SHP77 (cell line): ENCODE measurements around the gene TMEM9.
A peak's percentile ranks its signal among the peaks of the same experiment; 100 is the strongest.
"Not testable (repeated sequence)": the region's sequence is repeated elsewhere in the genome, so short reads cannot be mapped to it uniquely, and the experiment has no call there.

Experiments used
- DNase-seq, 2 experiments: peaks; one replicate each; lab custom pipeline; 2025; lab: John Stamatoyannopoulos, UW

Gene TMEM9

GRCh38 chr1:201173736-201174135 is 19.5 kb upstream of the TMEM9 start:
- DNase-seq = no peak

- no peak for DNase-seq
Observed at GRCh38 chr1:201172999-201173610, 18.8 kb upstream of the TMEM9 start.

- no peak for DNase-seq
Observed at GRCh38 chr1:201172326-201172725, 18.1 kb upstream of the TMEM9 start.

GRCh38 chr1:201171063-201172036 is 17.1 kb upstream of the TMEM9 start:
- peak; percentile 73 to 81 for DNase-seq

GRCh38 chr1:201170533-201171062 is 16.3 kb upstream of the TMEM9 start:
- DNase-seq = peak; percentile 95 to 96

- no peak for DNase-seq
Observed at GRCh38 chr1:201169971-201170532, 15.8 kb upstream of the TMEM9 start.

- no peak for DNase-seq
Observed at GRCh38 chr1:201169203-201169602, 14.9 kb upstream of the TMEM9 start.

GRCh38 chr1:201167041-201167991 is 13.0 kb upstream of the TMEM9 start:
- DNase-seq = peak; percentile 67 to 78

- DNase-seq = no peak
Observed at GRCh38 chr1:201164645-201165044, 10.4 kb upstream of the TMEM9 start.

GRCh38 chr1:201163707-201164106 is 9.4 kb upstream of the TMEM9 start:
- no peak for DNase-seq

- DNase-seq = not testable (repeated sequence)
Observed at GRCh38 chr1:201163036-201163435, 8.8 kb upstream of the TMEM9 start.

- DNase-seq = no peak
Observed at GRCh38 chr1:201157949-201158348, 3.7 kb upstream of the TMEM9 start.

GRCh38 chr1:201156819-201157218 is 2.5 kb upstream of the TMEM9 start:
- DNase-seq = no peak

GRCh38 chr1:201156346-201156745 is 2.1 kb upstream of the TMEM9 start:
- no peak for DNase-seq

GRCh38 chr1:201155354-201155753 is 1.1 kb upstream of the TMEM9 start:
- DNase-seq = no peak

- DNase-seq = no peak
Observed at GRCh38 chr1:201153474-201154388, 543 bp downstream of the TMEM9 start.

GRCh38 chr1:201149400-201149799 is 4.9 kb downstream of the TMEM9 start:
- peak; percentile 43 to 59 for DNase-seq

GRCh38 chr1:201147396-201148015 is 6.8 kb downstream of the TMEM9 start:
- DNase-seq = no peak

- DNase-seq = no peak
Observed at GRCh38 chr1:201146626-201147390, 7.5 kb downstream of the TMEM9 start.
